Measurements from ENCODE around the gene MYOF. TPM values are rescaled to one million over a fixed set of nuclear protein-coding genes. Genes with fewer than 3 reads are reported as not detected.
"Not testable (repeated sequence)": the region's sequence is repeated elsewhere in the genome, so short reads cannot be mapped to it uniquely, and the experiment has no call there.

MYOF gene
- total RNA-seq, 2 donors from 2014 or later = 24.3 to 33.0 TPM

DNA sequence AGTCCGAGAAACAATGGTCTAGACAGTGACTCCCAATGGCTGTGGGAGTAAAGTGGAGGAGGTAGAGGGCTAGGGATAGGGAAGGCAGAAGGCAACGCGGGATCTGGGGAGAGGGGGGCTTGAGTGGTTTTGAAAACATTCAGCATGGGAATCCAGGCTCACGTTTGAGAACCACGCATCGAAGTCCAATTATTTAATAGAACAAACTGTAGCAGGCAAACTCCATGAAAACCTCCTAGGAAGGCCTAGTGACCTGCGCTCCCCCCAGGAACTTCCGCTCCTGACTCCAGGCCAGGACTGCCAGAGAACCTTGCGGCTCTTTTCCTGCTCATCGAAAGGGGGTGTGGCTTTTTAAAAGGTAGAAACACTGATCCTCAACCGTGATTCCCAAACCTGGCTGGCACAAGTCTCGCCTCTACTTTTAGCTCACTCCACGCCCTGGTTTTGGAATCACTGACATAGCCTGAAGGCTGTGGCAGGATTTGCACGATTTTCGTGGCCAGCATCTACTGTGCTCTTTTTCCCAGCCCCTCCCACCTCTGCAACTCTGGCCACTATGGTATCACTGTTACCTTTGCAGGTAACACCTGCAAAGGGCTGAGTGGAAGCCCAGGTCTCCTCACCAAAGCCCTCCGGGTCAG is 43.4 kb downstream of the MYOF start:
- ATAC-seq = peak in 1 of 2 donors; percentile 2
- intact Hi-C loops (cut with DNase I) = no loop called here
- no peak for DNase-seq

DNA sequence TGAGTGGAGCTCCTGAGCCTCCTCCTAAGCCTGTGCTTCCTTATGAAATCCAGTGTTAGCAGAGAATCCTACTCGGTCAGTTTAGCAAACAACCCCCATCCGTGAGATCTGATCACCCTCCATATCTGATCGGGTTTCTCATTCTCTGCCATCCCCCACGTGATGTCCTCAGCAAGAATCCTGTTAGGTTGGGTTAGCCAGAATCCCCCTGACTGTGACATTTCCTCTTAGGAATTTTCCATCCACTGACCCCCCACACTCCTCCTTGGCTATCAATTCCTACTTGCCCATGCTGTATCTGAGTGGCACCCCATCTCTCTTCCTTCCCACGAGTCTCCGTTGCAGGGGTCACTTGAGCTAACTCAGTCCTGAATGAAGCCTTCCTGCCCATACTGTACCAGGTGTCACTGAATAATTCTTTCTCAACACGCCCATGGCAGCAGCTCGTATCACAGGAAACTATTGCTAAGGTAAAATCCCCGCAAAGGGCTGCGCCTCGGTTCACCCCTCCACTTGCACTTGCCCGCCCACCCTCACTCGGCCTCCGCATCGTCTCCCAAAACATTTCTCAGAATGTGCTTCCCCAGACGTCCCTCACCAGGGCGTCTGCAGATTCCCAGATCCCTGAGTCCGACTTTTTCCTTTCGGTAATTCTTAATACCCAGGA is 44.1 kb downstream of the MYOF start:
- no peak for DNase-seq
- no peak for ATAC-seq
- intact Hi-C loops (cut with DNase I) = loop anchor here in 1 of 2 donors (2.0 kb wide), 1 partner anchor 29 kb away; no protein-coding TSS in a partner anchor

GRCh38 chr10:93437086-93437945 is 44.8 kb downstream of the MYOF start:
- ATAC-seq (peak; percentile 94 to 97), DNase-seq (peak; percentile 83)
- intact Hi-C loops (cut with DNase I) = loop anchor here in 1 of 2 donors (2.0 kb wide), 1 partner anchor 29 kb away; no protein-coding TSS in a partner anchor

GRCh38 chr10:93436591-93437085 is 45.5 kb downstream of the MYOF start:
- DNase-seq (peak; percentile 65), ATAC-seq (peak; percentile 64 to 87)
- intact Hi-C loops (cut with DNase I) = loop anchor here in 1 of 2 donors (2.0 kb wide), 1 partner anchor 30 kb away; no protein-coding TSS in a partner anchor

- intact Hi-C loops (cut with DNase I) = loop anchor here in 1 of 2 donors (2.0 kb wide), 1 partner anchor 31 kb away; no protein-coding TSS in a partner anchor
- DNase-seq = no peak
- ATAC-seq = no peak
Measured at GRCh38 chr10:93435621-93436397, 46.3 kb downstream of the MYOF start.

DNA sequence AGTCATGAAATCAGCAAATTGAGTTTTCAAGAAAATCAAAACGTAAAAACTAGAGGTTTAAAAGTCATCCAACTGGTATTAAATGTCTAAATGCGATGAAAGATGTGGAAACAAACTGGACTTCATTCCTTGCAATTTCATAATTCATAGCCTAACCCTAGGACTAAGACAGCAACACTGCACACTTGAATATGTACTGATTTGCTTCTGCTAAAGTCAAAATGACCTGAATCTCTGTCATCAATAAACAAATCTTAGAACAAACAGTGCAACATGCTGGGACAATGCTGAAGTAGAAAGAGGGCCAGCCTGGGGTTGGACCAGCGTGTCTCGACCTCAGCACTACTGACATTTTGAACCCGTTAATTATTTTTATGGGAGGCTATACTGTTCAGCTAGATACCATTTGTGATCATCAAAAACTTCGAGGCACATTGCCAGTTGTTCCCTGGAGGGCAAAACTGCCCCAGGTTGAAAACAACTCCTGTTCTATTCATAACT is 47.1 kb downstream of the MYOF start:
- DNase-seq (no peak), ATAC-seq (no peak)
- intact Hi-C loops (cut with DNase I) = no loop called here

DNA sequence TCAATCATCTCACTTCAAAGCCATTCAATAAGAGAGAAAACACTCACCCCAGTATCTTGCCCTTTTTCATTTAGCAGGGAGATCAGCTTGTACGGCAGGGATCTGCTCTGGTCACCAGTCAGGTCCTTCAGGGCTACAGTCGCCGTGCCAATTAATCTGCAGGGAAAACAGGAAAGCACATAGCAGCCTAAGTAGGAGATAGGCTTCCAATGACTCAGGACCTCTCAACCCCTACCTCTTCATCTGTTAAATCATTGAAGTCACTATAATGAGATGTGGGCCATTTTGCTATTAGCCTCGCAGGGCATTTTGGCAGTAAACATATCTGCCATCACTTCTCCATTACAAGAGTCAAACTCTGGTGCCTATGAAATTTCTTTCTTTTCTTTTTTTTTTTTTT is 50.8 kb downstream of the MYOF start:
- ATAC-seq = no peak
- DNase-seq = no peak
- intact Hi-C loops (cut with DNase I) = no loop called here

DNA sequence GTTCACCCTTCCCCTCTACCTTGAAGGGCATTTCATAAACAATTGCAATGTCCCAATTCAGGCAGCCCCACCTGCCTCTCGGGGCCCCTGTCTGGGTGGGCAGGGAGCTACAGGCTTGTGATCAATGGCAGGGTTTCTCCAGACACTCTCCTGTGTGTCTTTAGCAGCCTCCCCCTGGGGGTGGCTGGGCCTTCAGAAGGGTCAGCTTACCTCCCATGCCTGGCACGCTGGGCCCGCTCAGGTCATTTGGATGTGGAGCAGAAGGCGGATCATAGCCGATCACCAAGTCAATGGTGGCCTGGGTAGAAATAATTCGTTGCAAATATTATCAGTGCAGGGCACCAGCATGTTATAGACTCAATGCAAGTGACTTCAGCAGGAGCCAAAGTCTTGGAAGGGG is 56.3 kb downstream of the MYOF start:
- intact Hi-C loops (cut with DNase I) = no loop called here
- ATAC-seq (no peak), DNase-seq (no peak)

- ATAC-seq (peak in 1 of 2 donors; percentile 20), DNase-seq (no peak)
- intact Hi-C loops (cut with DNase I) = no loop called here
Measured at GRCh38 chr10:93422118-93422517, 60.0 kb downstream of the MYOF start.

DNA sequence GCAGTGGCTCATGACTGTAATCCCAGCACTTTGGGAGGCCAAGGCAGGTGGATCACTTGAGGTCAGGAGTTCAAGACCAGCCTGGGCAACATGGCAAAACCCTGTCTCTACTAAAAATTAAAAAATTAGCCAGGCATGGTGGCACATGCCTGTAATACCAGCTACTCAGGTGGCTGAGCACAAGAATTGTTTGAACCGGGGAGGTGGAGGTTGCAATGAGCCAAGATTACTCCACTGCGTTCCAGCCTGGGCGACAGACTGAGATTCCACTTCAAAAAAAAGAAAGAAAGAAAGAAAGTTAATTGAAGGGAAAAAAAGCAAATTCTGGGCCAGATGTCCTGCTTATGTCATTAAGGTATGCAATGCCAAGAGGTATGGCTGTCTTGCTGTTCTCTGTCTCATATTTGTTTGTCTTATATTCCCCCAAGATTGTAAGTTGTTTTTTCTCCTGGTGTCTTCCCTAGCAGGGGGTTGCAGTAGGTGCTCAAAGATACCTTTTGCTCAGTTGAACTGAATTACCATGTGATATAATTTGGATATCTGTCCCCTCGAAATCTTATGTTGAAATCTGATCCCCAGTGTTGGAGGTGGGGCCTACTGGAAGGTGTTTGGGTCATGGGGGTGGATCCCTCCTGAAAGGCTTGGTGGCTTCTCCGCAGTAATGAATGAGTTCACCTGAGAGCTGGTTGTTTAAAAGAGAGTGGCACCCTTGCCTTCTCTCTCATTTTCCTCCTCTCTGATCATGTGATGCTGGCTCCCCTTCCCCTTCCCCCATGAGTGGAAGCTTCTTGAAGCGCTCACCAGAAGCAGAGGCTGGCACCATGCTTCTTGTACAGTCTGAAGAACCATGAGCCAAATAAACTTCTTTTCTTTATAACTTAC is 60.9 kb downstream of the MYOF start:
- no peak for ATAC-seq
- intact Hi-C loops (cut with DNase I) = no loop called here
- no peak for DNase-seq

GRCh38 chr10:93420091-93420490 is 62.0 kb downstream of the MYOF start:
- DNase-seq (no peak), ATAC-seq (peak; percentile 32 to 57)
- intact Hi-C loops (cut with DNase I) = no loop called here

DNA sequence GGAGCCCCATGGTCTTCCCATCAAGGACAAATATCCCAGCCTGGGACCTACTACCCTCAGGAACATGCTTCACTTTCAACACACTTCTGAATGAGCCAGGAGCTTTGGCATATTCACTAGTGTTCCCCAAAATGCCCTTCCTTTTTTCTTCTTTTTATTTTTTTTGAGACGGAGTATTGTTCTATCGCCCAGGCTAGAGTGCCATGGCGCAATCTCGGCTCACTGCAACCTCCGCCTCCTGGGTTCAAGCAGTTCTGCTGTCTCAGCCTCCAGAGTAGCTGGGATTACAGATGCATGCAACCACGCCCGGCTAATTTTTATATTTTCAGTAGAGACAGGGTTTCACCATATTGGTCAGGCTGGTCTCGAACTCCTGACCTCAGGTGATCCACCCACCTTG is 63.1 kb downstream of the MYOF start:
- ATAC-seq, DNase-seq: not testable (repeated sequence)
- intact Hi-C loops (cut with DNase I) = loop anchor here in 1 of 2 donors (5.0 kb wide), 1 partner anchor 63 kb away; the partner anchor contains the start of gene MYOF

DNA sequence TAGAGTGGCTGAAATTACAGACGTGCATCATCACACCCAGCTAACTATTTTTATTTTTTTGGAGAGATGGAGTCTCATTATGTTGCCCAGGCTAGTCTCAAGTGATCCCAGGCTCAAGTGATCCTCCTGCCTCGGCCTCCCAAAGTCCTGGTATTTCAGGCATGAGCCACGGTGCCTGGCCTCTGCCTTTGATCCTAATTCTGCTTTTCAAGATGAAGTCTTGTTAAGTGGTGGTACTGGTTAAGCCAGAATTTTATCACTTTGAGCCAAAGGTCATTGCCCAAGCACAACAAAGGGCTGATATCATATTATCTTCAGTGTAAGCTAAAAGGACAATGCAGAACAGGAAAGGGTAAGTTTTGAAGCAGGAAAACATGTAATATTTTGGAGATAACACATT is 64.2 kb downstream of the MYOF start:
- no peak for DNase-seq
- no peak for ATAC-seq
- intact Hi-C loops (cut with DNase I) = loop anchor here in 1 of 2 donors (5.0 kb wide), 1 partner anchor 64 kb away; the partner anchor contains the start of gene MYOF

DNA sequence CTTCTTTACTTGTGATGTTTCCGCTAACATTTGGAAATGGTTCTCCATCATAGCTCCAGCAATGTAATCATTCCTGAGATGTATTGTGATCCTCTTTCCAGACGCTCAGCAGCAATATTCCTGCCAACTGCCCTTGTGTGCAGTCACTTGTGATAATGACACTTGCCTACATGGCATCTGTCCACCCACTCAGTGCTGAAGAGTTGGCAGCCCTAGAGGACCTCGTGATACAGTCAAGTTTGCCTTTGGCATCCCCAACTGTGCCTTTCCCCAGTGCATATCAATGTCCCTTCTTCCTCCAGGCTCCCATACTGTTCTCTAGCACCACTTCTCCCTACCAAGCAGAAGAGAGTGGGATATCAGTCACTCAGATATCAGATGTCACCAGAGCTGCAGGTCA is 64.9 kb downstream of the MYOF start:
- intact Hi-C loops (cut with DNase I) = loop anchor here in 1 of 2 donors (5.0 kb wide), 1 partner anchor 65 kb away; the partner anchor contains the start of gene MYOF
- DNase-seq (peak; percentile 58), ATAC-seq (peak; percentile 81 to 91)

- intact Hi-C loops (cut with DNase I) = loop anchor here in 1 of 2 donors (5.0 kb wide), 1 partner anchor 65 kb away; the partner anchor contains the start of gene MYOF
- DNase-seq = no peak
- no peak for ATAC-seq
Measured at GRCh38 chr10:93416824-93417223, 65.3 kb downstream of the MYOF start.

- no peak for ATAC-seq
- intact Hi-C loops (cut with DNase I) = loop anchor here in 1 of 2 donors (5.0 kb wide), 1 partner anchor 67 kb away; the partner anchor contains the start of gene MYOF
- DNase-seq = no peak
Measured at GRCh38 chr10:93415693-93416092, 66.4 kb downstream of the MYOF start.

GRCh38 chr10:93413252-93413689 is 68.9 kb downstream of the MYOF start:
- no peak for DNase-seq
- ATAC-seq = peak in 1 of 2 donors; percentile 27
- intact Hi-C loops (cut with DNase I) = no loop called here

All from left cardiac atrium (tissue), 4 donors.